GM10266 (cell line): ENCODE measurements around the gene ARVCF.

Source experiments
- DNase-seq: peaks from one replicate; pipeline ENCODE4 v3.0.0; 2012; ENCODE audit errors: extremely low spot score
- CTCF ChIP-seq: IDR thresholded peaks from 2 replicates; pipeline ENCODE4 v1.5.1; 2012; ENCODE audit warnings: mild to moderate bottlenecking, low read depth; ENCODE audit not compliant: control insufficient read depth, insufficient read depth; ENCODE audit errors: missing control alignments

The ARVCF gene

GRCh38 chr22:19972251-19972650 is 44.4 kb downstream of the ARVCF start:
- DNase-seq: no peak
- TF ChIP-seq CTCF: no peak

- no peak for DNase-seq
Measured at GRCh38 chr22:19971276-19972124, 45.1 kb downstream of the ARVCF start.

GRCh38 chr22:19970479-19971275 is 45.9 kb downstream of the ARVCF start:
- DNase-seq: peak; percentile 90
- TF ChIP-seq CTCF: peak; percentile 91

More at GRCh38 chr22:19971276-19972124, 45.1 kb downstream of the ARVCF start:
- TF ChIP-seq CTCF: no peak

GRCh38 chr22:19970031-19970478 is 46.6 kb downstream of the ARVCF start:
- TF ChIP-seq CTCF: no peak
- DNase-seq: no peak

- TF ChIP-seq CTCF: no peak
- no peak for DNase-seq
Measured at GRCh38 chr22:19969141-19969928, 47.3 kb downstream of the ARVCF start.

- TF ChIP-seq CTCF: no peak
- DNase-seq: no peak
Measured at GRCh38 chr22:19968450-19968891, 48.2 kb downstream of the ARVCF start.
